IgD-negative memory B cell (primary cell): ENCODE results near the gene SLC4A8. TPM values are rescaled to one million over a fixed set of nuclear protein-coding genes. Genes with fewer than 3 reads are reported as not detected.

Source experiments
- polyA plus RNA-seq: library from polyadenylated mRNA; unstranded; fragments of 300-500 nt; fragmentation: Illumina TruSeq; gene quantifications from one replicate; pipeline ENCODE4 v1.2.3, GENCODE V29; 2021

The SLC4A8 gene
- polyA plus RNA-seq, 1 donor from 2014 or later, result 0.53 TPM

Other genes starting within 250 kb of the SLC4A8 start
- 3.2 TPM for gene POU6F1, start 206.8 kb upstream of the SLC4A8 start, polyA plus RNA-seq
- 1,104 TPM for gene DAZAP2, start 186.0 kb upstream of the SLC4A8 start, polyA plus RNA-seq
- 82.1 TPM for gene SMAGP, start 154.4 kb upstream of the SLC4A8 start, polyA plus RNA-seq
- 93.8 TPM for gene BIN2, start 100.7 kb upstream of the SLC4A8 start, polyA plus RNA-seq
- gene CELA1, start 78.2 kb upstream of the SLC4A8 start, polyA plus RNA-seq, result 0.58 TPM
- 4.6 TPM for gene GALNT6, start 33.4 kb upstream of the SLC4A8 start, polyA plus RNA-seq
- gene SCN8A, start 166.4 kb downstream of the SLC4A8 start, polyA plus RNA-seq, result 0.85 TPM